ENCODE measurements around the gene AUTS2. TPM values are rescaled to one million over a fixed set of nuclear protein-coding genes. Genes with fewer than 3 reads are reported as not detected.

AUTS2 gene
- total RNA-seq, 1 experiment from 2014 or later, result 256 TPM

DNA sequence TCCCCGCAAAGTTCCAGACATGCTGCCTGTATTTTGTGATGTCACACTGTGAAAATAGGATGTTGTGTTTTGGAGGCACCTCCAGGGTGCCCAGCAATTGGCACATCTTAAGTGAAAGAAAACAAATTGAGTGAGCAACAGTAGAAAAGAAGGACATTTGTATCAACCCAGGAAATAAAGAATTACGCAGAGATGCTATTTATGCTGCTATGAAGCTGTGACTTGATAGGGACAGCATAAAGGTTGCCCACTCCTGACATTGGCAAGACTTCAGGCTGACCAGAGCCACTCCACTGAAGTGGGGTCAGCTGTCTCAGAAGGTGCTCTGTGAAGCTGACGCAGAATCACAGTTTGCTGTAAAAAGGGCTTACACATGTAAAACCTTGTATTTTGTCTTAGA, 803.8 kb downstream of the AUTS2 start:
- H3K27ac ChIP-seq (ENCODE audit: insufficient read length, low read depth, low read length), result no peak overlapping the region
- Mint-ChIP-seq H3K27ac (no peak overlapping the region), H3K4me3 (no peak overlapping the region), H3K9me3 (no peaks in the 10 kb centered on the region), H3K36me3 (ENCODE audit: insufficient read depth in 1 of 3, low read depth in 3 of 3) (no peaks in the 10 kb centered on the region), H3K27me3 (ENCODE audit: low read depth) (no peaks in the 10 kb centered on the region), H3K4me1 (peaks cover 4 to 5% of the 10 kb centered on the region in 2 experiments; a peak in 2 of 4 replicates)
- no peak overlapping the region for H3K14ac ChIP-seq (ENCODE audit: insufficient read depth, low read length)
- no peak overlapping the region for H2BK120ac ChIP-seq (ENCODE audit: low read depth, low read length, poor library complexity, severe bottlenecking)
- no CpG with 5 or more reads among the region's 3 CpGs for WGBS (ENCODE audit: extremely low coverage, insufficient read length, low lambda C conversion rate)
- no peaks in the 10 kb centered on the region for H4K20me1 ChIP-seq (ENCODE audit: control insufficient read depth, insufficient read depth, insufficient read length)
- no peak overlapping the region for H3K9ac ChIP-seq (ENCODE audit: extremely low read depth, insufficient read length, low read length)
- DNase-seq, result no peak
- H4K8ac ChIP-seq (replicated peaks; ENCODE audit: insufficient read length, low read depth, low read length), result no peak overlapping the region
- H3K18ac ChIP-seq (ENCODE audit: insufficient read length, low read depth, low read length), result no peak overlapping the region
- no peak overlapping the region for H4K5ac ChIP-seq (ENCODE audit: insufficient read length, low read depth, low read length)
- no peaks in the 10 kb centered on the region; the same call in 1 of the 2 replicates for H3K27me3 ChIP-seq (ENCODE audit: insufficient read depth, low read length)
- H2BK5ac ChIP-seq (ENCODE audit: insufficient read length, low read length), result no peak overlapping the region
- H2AK5ac ChIP-seq (ENCODE audit: insufficient read length, low read length), result no peak overlapping the region
- no peak overlapping the region for H2BK15ac ChIP-seq (ENCODE audit: low read depth, low read length)
- H4K91ac ChIP-seq (ENCODE audit: insufficient read length, low read depth, low read length), result no peak overlapping the region
- no peaks in the 10 kb centered on the region for H3K4me1 ChIP-seq (ENCODE audit: insufficient read depth, low read length)
- H2BK20ac ChIP-seq (ENCODE audit: low read depth, low read length, poor library complexity, severe bottlenecking), result no peak overlapping the region
- no peaks in the 10 kb centered on the region for H3K23me2 ChIP-seq (ENCODE audit: insufficient read length, low read depth, low read length, poor library complexity, severe bottlenecking)
- H3K9me3 ChIP-seq (ENCODE audit: control insufficient read depth, low read depth, low read length), result no peaks in the 10 kb centered on the region
- TF ChIP-seq, protein P1, sequence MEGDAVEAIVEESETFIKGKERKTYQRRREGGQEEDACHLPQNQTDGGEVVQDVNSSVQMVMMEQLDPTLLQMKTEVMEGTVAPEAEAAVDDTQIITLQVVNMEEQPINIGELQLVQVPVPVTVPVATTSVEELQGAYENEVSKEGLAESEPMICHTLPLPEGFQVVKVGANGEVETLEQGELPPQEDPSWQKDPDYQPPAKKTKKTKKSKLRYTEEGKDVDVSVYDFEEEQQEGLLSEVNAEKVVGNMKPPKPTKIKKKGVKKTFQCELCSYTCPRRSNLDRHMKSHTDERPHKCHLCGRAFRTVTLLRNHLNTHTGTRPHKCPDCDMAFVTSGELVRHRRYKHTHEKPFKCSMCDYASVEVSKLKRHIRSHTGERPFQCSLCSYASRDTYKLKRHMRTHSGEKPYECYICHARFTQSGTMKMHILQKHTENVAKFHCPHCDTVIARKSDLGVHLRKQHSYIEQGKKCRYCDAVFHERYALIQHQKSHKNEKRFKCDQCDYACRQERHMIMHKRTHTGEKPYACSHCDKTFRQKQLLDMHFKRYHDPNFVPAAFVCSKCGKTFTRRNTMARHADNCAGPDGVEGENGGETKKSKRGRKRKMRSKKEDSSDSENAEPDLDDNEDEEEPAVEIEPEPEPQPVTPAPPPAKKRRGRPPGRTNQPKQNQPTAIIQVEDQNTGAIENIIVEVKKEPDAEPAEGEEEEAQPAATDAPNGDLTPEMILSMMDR (conservative IDR thresholded peaks at IDR 0.05), result no peak
- H3K4ac ChIP-seq (ENCODE audit: low read depth, low read length), result no peak overlapping the region
- H3K79me1 ChIP-seq (ENCODE audit: insufficient read depth, low read depth, low read length, poor library complexity, severe bottlenecking), result no peaks in the 10 kb centered on the region
- no peak overlapping the region for H3T11ph ChIP-seq (ENCODE audit: low read length)
- no peak overlapping the region for H2BK12ac ChIP-seq (ENCODE audit: insufficient read length, low read depth, low read length)
- H3K4me2 ChIP-seq (ENCODE audit: insufficient read depth, insufficient read length, low read length), result no peak overlapping the region
- H3K79me2 ChIP-seq (ENCODE audit: insufficient read depth, low read length), result no peaks in the 10 kb centered on the region
- no peak overlapping the region for H2AFZ ChIP-seq (ENCODE audit: low read length)
- no peak overlapping the region for H3K56ac ChIP-seq (ENCODE audit: insufficient read length, low read depth, low read length)
- no peak overlapping the region for H3K23ac ChIP-seq (ENCODE audit: insufficient read length, low read depth, low read length)

Data from H9 (cell line).